HepG2 (cell line): ENCODE data around the gene RASSF4. TPM values are rescaled to one million over a fixed set of nuclear protein-coding genes. Genes with fewer than 3 reads are reported as not detected.
A peak's percentile ranks its signal among the peaks of the same experiment; 100 is the strongest.

Experiments used
- ATF7 ChIP-seq, 2 experiments: fragments of 450-650 bp in 1 of 2; sonication (generic) in 1 of 2; formaldehyde crosslinking in 1 of 2; IDR thresholded peaks; 2 replicates each; pipeline versions ENCODE4 v1.4.0 to v1.6.1; 2016 to 2020; ENCODE audit warnings: antibody characterized with exemption in 1 of 2, mild to moderate bottlenecking in 1 of 2, missing genetic modification reagents in 1 of 2
- BRD4 ChIP-seq: sonication (generic); formaldehyde crosslinking; IDR thresholded peaks from 2 replicates; pipeline ENCODE4 v1.4.0; 2020; ENCODE audit warnings: missing genetic modification reagents
- FOXA1 ChIP-seq, 2 experiments: fragments of 450-650 bp in 1 of 2; sonication (generic) in 1 of 2; formaldehyde crosslinking in 1 of 2; IDR thresholded peaks; 2 replicates each; pipeline versions ENCODE4 v1.4.0 to v1.6.1; 2016 to 2020; ENCODE audit warnings: missing genetic modification reagents in 1 of 2
- MIER3 ChIP-seq: IDR thresholded peaks from 2 replicates; pipeline ENCODE4 v1.6.1; 2016; ENCODE audit warnings: missing compliant biosample characterization, borderline replicate concordance
- NBN ChIP-seq: fragments of 450-650 bp; conservative IDR thresholded peaks from 2 replicates; pipeline ENCODE4 v1.6.1; 2017
- PCBP2 ChIP-seq: fragments of 200-400 bp; formaldehyde crosslinking; optimal IDR thresholded peaks from 2 replicates; pipeline ENCODE3; 2018; ENCODE audit warnings: low read length, low read depth; ENCODE audit not compliant: poor library complexity, severe bottlenecking
- SETDB1 ChIP-seq: sonication (generic); formaldehyde crosslinking; IDR thresholded peaks from 2 replicates; pipeline ENCODE4 v1.5.1; 2020; ENCODE audit warnings: missing genetic modification reagents, mild to moderate bottlenecking, borderline replicate concordance
- ZBTB39 ChIP-seq: sonication (generic); formaldehyde crosslinking; IDR thresholded peaks from 2 replicates; pipeline ENCODE4 v1.5.0; 2020; ENCODE audit warnings: missing genetic modification reagents
- ZFP36 ChIP-seq: fragments of 150-350 bp; IDR thresholded peaks from 2 replicates; pipeline ENCODE4 v1.6.1; 2018; ENCODE audit warnings: borderline replicate concordance, low read length, low read depth; ENCODE audit not compliant: partially characterized antibody
- ZNF12 ChIP-seq: sonication (generic); formaldehyde crosslinking; IDR thresholded peaks from 2 replicates; pipeline ENCODE4 v1.5.0; 2020; ENCODE audit warnings: missing genetic modification reagents
- ZNF20 ChIP-seq: sonication (generic); formaldehyde crosslinking; IDR thresholded peaks from 2 replicates; pipeline ENCODE4 v1.4.0; 2020; ENCODE audit warnings: mild to moderate bottlenecking, moderate library complexity, missing genetic modification reagents
- ZNF446 ChIP-seq: sonication (generic); formaldehyde crosslinking; IDR thresholded peaks from 2 replicates; pipeline ENCODE4 v1.5.0; 2020; ENCODE audit warnings: mild to moderate bottlenecking, missing genetic modification reagents
- ZNF710 ChIP-seq: sonication (generic); formaldehyde crosslinking; IDR thresholded peaks from 2 replicates; pipeline ENCODE4 v1.5.0; 2020; ENCODE audit warnings: mild to moderate bottlenecking, missing genetic modification reagents, borderline replicate concordance
- ZNF841 ChIP-seq: sonication (generic); formaldehyde crosslinking; IDR thresholded peaks from 2 replicates; pipeline ENCODE4 v1.8.1; 2023; ENCODE audit warnings: missing genetic modification reagents, borderline replicate concordance
- ZSCAN20 ChIP-seq: sonication (generic); formaldehyde crosslinking; IDR thresholded peaks from 2 replicates; pipeline ENCODE4 v1.4.0; 2020; ENCODE audit warnings: missing genetic modification reagents, mild to moderate bottlenecking, borderline replicate concordance
- polyA plus RNA-seq, 8 experiments: library from polyadenylated mRNA; depleted of rRNA in 3 of 8; stranded (reverse) in 7 of 8; unstranded in 1 of 8; fragments of >200 nt; fragmentation: Illumina TruSeq in 4 of 8; extraction: Trizol in 4 of 8; gene quantifications; 2 replicates each; pipeline versions ENCODE4 v1.2.1 to v1.2.3, GENCODE V29; 2011 to 2016; ENCODE audit warnings: low read depth in 4 of 8, missing spikeins in 1 of 8, mixed read lengths in 1 of 8; ENCODE audit not compliant: insufficient read depth in 1 of 8
- total RNA-seq, 5 experiments: library from RNA; depleted of rRNA; stranded (reverse); fragments of >200 nt; fragmentation: Illumina TruSeq; extraction: Trizol; gene quantifications; 2 replicates each; pipeline ENCODE4 v1.2.3, GENCODE V29; 2016; ENCODE audit warnings: low read depth in 1 of 5
- TF ChIP-seq, protein P1 (sequence below): sonication (generic); formaldehyde crosslinking; IDR thresholded peaks from 2 replicates; pipeline ENCODE4 v1.9.0; 2021; ENCODE audit warnings: missing genetic modification reagents, borderline replicate concordance
- TF ChIP-seq, protein P2 (sequence below): sonication (generic); formaldehyde crosslinking; conservative IDR thresholded peaks from 2 replicates; pipeline ENCODE4 v1.4.0; 2020; ENCODE audit warnings: mild to moderate bottlenecking, missing genetic modification reagents, moderate library complexity

Gene RASSF4
- total and polyA plus RNA-seq, 2 of the 13 experiments (the other 11 are each of a cell fraction or from before 2014, with no cell fraction given) = 34.0 to 51.7 TPM

GRCh38 chr10:44995914-44996669 is 36.5 kb downstream of the RASSF4 start (continued):
- TF ChIP-seq, protein P1, sequence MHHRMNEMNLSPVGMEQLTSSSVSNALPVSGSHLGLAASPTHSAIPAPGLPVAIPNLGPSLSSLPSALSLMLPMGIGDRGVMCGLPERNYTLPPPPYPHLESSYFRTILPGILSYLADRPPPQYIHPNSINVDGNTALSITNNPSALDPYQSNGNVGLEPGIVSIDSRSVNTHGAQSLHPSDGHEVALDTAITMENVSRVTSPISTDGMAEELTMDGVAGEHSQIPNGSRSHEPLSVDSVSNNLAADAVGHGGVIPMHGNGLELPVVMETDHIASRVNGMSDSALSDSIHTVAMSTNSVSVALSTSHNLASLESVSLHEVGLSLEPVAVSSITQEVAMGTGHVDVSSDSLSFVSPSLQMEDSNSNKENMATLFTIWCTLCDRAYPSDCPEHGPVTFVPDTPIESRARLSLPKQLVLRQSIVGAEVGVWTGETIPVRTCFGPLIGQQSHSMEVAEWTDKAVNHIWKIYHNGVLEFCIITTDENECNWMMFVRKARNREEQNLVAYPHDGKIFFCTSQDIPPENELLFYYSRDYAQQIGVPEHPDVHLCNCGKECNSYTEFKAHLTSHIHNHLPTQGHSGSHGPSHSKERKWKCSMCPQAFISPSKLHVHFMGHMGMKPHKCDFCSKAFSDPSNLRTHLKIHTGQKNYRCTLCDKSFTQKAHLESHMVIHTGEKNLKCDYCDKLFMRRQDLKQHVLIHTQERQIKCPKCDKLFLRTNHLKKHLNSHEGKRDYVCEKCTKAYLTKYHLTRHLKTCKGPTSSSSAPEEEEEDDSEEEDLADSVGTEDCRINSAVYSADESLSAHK (CRISPR knock-in tag) = no peak
- TF ChIP-seq ZBTB39 (CRISPR knock-in tag) (no peak), PCBP2 (no peak), FOXA1 (IDR thresholded peaks at IDR 0.05) (peak; percentile 53; the same call in 1 of the 2 replicates), FOXA1 (CRISPR knock-in tag; IDR thresholded peaks at IDR 0.05) (peak; percentile 89), MIER3 (CRISPR knock-in tag) (peak; percentile 93), ZNF12 (CRISPR knock-in tag) (0 out of 2 replicates have a peak, but pooled peaks have one; percentile 33), ZNF841 (CRISPR knock-in tag) (no peak), ZNF446 (CRISPR knock-in tag) (no peak), NBN (no peak), ATF7 (IDR thresholded peaks at IDR 0.05) (no peak), ATF7 (CRISPR knock-in tag; IDR thresholded peaks at IDR 0.05) (no peak), ZFP36 (no peak), BRD4 (0 out of 2 replicates have a peak, but pooled peaks have one; percentile 37), SETDB1 (no peak), ZNF20 (CRISPR knock-in tag) (no peak), ZSCAN20 (no peak), ZNF710 (CRISPR knock-in tag) (0 out of 2 replicates have a peak, but pooled peaks have one; percentile 4)
- TF ChIP-seq, protein P2, sequence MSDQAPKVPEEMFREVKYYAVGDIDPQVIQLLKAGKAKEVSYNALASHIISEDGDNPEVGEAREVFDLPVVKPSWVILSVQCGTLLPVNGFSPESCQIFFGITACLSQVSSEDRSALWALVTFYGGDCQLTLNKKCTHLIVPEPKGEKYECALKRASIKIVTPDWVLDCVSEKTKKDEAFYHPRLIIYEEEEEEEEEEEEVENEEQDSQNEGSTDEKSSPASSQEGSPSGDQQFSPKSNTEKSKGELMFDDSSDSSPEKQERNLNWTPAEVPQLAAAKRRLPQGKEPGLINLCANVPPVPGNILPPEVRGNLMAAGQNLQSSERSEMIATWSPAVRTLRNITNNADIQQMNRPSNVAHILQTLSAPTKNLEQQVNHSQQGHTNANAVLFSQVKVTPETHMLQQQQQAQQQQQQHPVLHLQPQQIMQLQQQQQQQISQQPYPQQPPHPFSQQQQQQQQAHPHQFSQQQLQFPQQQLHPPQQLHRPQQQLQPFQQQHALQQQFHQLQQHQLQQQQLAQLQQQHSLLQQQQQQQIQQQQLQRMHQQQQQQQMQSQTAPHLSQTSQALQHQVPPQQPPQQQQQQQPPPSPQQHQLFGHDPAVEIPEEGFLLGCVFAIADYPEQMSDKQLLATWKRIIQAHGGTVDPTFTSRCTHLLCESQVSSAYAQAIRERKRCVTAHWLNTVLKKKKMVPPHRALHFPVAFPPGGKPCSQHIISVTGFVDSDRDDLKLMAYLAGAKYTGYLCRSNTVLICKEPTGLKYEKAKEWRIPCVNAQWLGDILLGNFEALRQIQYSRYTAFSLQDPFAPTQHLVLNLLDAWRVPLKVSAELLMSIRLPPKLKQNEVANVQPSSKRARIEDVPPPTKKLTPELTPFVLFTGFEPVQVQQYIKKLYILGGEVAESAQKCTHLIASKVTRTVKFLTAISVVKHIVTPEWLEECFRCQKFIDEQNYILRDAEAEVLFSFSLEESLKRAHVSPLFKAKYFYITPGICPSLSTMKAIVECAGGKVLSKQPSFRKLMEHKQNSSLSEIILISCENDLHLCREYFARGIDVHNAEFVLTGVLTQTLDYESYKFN = peak; percentile 96
